K562 (cell line): ENCODE measurements around the gene CDC42BPB. TPM values are rescaled to one million over a fixed set of nuclear protein-coding genes. Genes with fewer than 3 reads are reported as not detected.

Experiments used
- AFF1 ChIP-seq, 2 experiments: fragments of 450-650 bp; IDR thresholded peaks; 2 replicates each; pipeline ENCODE4 v1.6.1; 2018; ENCODE audit warnings: mild to moderate bottlenecking in 2 of 2, low read depth in 1 of 2; ENCODE audit not compliant: partially characterized antibody in 2 of 2
- ATF2 ChIP-seq: sonication (generic); formaldehyde crosslinking; IDR thresholded peaks from 2 replicates; pipeline ENCODE4 v1.8.1; 2022; ENCODE audit warnings: missing genetic modification reagents
- CSDE1 ChIP-seq, 2 experiments: fragments of 450-650 bp; IDR thresholded peaks; 2 replicates each; pipeline ENCODE4 v1.6.1; 2016; ENCODE audit warnings: mild to moderate bottlenecking in 1 of 2
- GTF2F1 ChIP-seq: IDR thresholded peaks from 2 replicates; pipeline ENCODE4 v1.6.1; 2011; ENCODE audit warnings: low read depth, low read length, improper control_type of control experiment
- GTF3C2 ChIP-seq: IDR thresholded peaks from 3 replicates; pipeline ENCODE4 v1.6.1; 2011; ENCODE audit warnings: borderline replicate concordance, mild to moderate bottlenecking, moderate library complexity; ENCODE audit not compliant: insufficient read length; ENCODE audit errors: extremely low read depth
- MTA1 ChIP-seq: fragments of 450-650 bp; IDR thresholded peaks from 2 replicates; pipeline ENCODE4 v1.6.1; 2017; ENCODE audit warnings: borderline replicate concordance
- RHOXF2B ChIP-seq: fragments of 250-450 bp; sonication (Bioruptor Pico); conservative IDR thresholded peaks from 2 replicates; pipeline ENCODE4 v1.5.1; 2021
- SFPQ ChIP-seq: fragments of 200-400 bp; formaldehyde crosslinking; IDR thresholded peaks from 2 replicates; pipeline ENCODE4 v1.6.1; 2017; ENCODE audit warnings: mild to moderate bottlenecking, low read depth, low read length, moderate library complexity
- SMARCC2 ChIP-seq: fragments of 450-650 bp; IDR thresholded peaks from 2 replicates; pipeline ENCODE4 v1.6.1; 2017; ENCODE audit warnings: antibody characterized with exemption, moderate library complexity, mild to moderate bottlenecking, low read depth
- TAF1 ChIP-seq: IDR thresholded peaks from 2 replicates; pipeline ENCODE4 v1.6.1; 2011; ENCODE audit warnings: mild to moderate bottlenecking, low read length, moderate library complexity; ENCODE audit not compliant: insufficient read depth, control insufficient read depth, severe bottlenecking; ENCODE audit errors: extremely low read depth
- TCFL5 ChIP-seq: fragments of 250-450 bp; sonication (Bioruptor Pico); conservative IDR thresholded peaks from 2 replicates; pipeline ENCODE4 v1.6.1; 2021; ENCODE audit warnings: mild to moderate bottlenecking, moderate library complexity, matching md5 sums
- YBX1 ChIP-seq: fragments of 450-650 bp; IDR thresholded peaks from 2 replicates; pipeline ENCODE4 v1.7.1; 2016; ENCODE audit warnings: mild to moderate bottlenecking
- ZC3H4 ChIP-seq: sonication (generic); formaldehyde crosslinking; IDR thresholded peaks from 2 replicates; pipeline ENCODE4 v1.9.0; 2021; ENCODE audit warnings: missing genetic modification reagents, borderline replicate concordance
- polyA plus RNA-seq, 8 experiments: library from polyadenylated mRNA; depleted of rRNA in 4 of 8; stranded (reverse) in 5 of 8; unstranded in 3 of 8; fragments of >200 nt; fragmentation: Nextera tagmentation in 2 of 8; fragmentation: Illumina TruSeq in 1 of 8; extraction: Ambion mirVana in 2 of 8; extraction: Trizol in 1 of 8; gene quantifications; 2 replicates each; pipeline versions ENCODE4 v1.2.1 to v1.2.3, GENCODE V29; 2011 to 2014; ENCODE audit warnings: inconsistent platforms in 1 of 8, missing spikeins in 1 of 8
- total RNA-seq, 7 experiments: library from RNA; depleted of rRNA in 6 of 7; stranded (reverse); fragments of >200 nt in 6 of 7; fragmentation: Illumina TruSeq in 2 of 7; extraction: Trizol in 2 of 7; gene quantifications; 2 replicates each; pipeline versions ENCODE4 v1.2.1 to v1.2.3, GENCODE V29; 2011 to 2021; ENCODE audit warnings: low replicate concordance in 1 of 7

The CDC42BPB gene
- total and polyA plus RNA-seq, 9 of the 15 experiments (the other 6 are each of a cell fraction or from before 2014, with no cell fraction given): 0.07 to 24.3 (median 12.6) TPM

- no peak for TF ChIP-seq GTF3C2
- no peak for TF ChIP-seq SMARCC2
- TF ChIP-seq TAF1: no peak
- no peak for TF ChIP-seq RHOXF2B
- TF ChIP-seq TCFL5 (CRISPR knock-in tag): no peak
- TF ChIP-seq GTF2F1: no peak
- TF ChIP-seq ATF2 (CRISPR knock-in tag): no peak
- TF ChIP-seq SFPQ: no peak
- no peak for TF ChIP-seq ZC3H4 (CRISPR knock-in tag)
- no peak for TF ChIP-seq MTA1
- TF ChIP-seq AFF1 (IDR thresholded peaks at IDR 0.05; ENCODE audit: low read depth in 1 of 2, partially characterized antibody in 2 of 2): no peak
- no peak for TF ChIP-seq CSDE1 (IDR thresholded peaks at IDR 0.05)
- no peak for TF ChIP-seq YBX1
These were observed 115.3 kb downstream of the CDC42BPB start (continued) for GRCh38 chr14:102942069-102942468.
